Peyer's patch (tissue), 4 donors: ENCODE data around the gene CGB7. TPM values are rescaled to one million over a fixed set of nuclear protein-coding genes. Genes with fewer than 3 reads are reported as not detected.
"Not testable (repeated sequence)": the region's sequence is repeated elsewhere in the genome, so short reads cannot be mapped to it uniquely, and the experiment has no call there.

Source experiments
- DNase-seq, 3 donors: peaks; one replicate each; pipeline ENCODE4 v3.0.0-alpha.2; 2017 to 2019
- H3K27ac ChIP-seq, 4 donors: fragments of 200-600 bp; sonication (generic); one replicate each; pipeline ENCODE4 v1.5.1; 2016 to 2019
- H3K27me3 ChIP-seq, 2 donors: fragments of 200-600 bp; sonication (generic); one replicate each; pipeline ENCODE4 v1.5.1; 2019
- H3K36me3 ChIP-seq, 3 donors: fragments of 200-600 bp; sonication (generic); one replicate each; pipeline ENCODE4 v1.5.1; 2016 to 2019
- H3K4me1 ChIP-seq, 4 donors: fragments of 200-600 bp; sonication (generic); one replicate each; pipeline ENCODE4 v1.5.1; 2016 to 2019
- H3K4me3 ChIP-seq, 4 donors: fragments of 200-600 bp; sonication (generic); 1 replicate in 3 of 4; 2 replicates in 1 of 4; pipeline ENCODE4 v1.5.1; 2016 to 2019; ENCODE audit warnings: mild to moderate bottlenecking in 1 of 4
- H3K9me3 ChIP-seq, 4 donors: fragments of 200-600 bp; sonication (generic); one replicate each; pipeline ENCODE4 v1.5.1; 2016 to 2019; ENCODE audit warnings: mild to moderate bottlenecking in 1 of 4
- CTCF ChIP-seq, 6 experiments: fragments of 450-650 bp in 4 of 6; fragments of 200-600 bp in 2 of 6; sonication (generic) in 1 of 6; IDR thresholded peaks; one replicate each; pipeline ENCODE4 v1.5.1; 2017 to 2019; ENCODE audit warnings: antibody characterized with exemption in 6 of 6, mild to moderate bottlenecking in 3 of 6, moderate library complexity in 1 of 6
- POLR2A ChIP-seq, 2 donors: fragments of 450-650 bp; IDR thresholded peaks; one replicate each; pipeline ENCODE4 v1.5.1; 2017; ENCODE audit warnings: antibody characterized with exemption in 2 of 2, mild to moderate bottlenecking in 2 of 2, moderate library complexity in 2 of 2
- total RNA-seq, 4 donors: library from RNA; depleted of rRNA; stranded (reverse); fragments of >200 nt; gene quantifications; one replicate each; pipeline ENCODE4 v1.1.0, GENCODE V29; 2016

CGB7 gene
- total RNA-seq, 4 donors from 2014 or later: not detected

GRCh38 chr19:49042177-49042576 lies 15.4 kb downstream of the CGB7 start:
- no peak overlapping the region for H3K27ac ChIP-seq
- H3K9me3 ChIP-seq: no peaks in the 10 kb centered on the region
- TF ChIP-seq CTCF (IDR thresholded peaks at IDR 0.05): no peak
- no peak for TF ChIP-seq POLR2A (IDR thresholded peaks at IDR 0.05)
- H3K4me1 ChIP-seq: no peaks in the 10 kb centered on the region
- H3K27me3 ChIP-seq: no peaks in the 10 kb centered on the region
- DNase-seq: no peak
- no peak overlapping the region for H3K4me3 ChIP-seq
- no peaks in the 10 kb centered on the region for H3K36me3 ChIP-seq

GRCh38 chr19:49039736-49040135 lies 17.8 kb downstream of the CGB7 start:
- H3K9me3 ChIP-seq, H3K4me3 ChIP-seq, DNase-seq, H3K27me3 ChIP-seq, H3K36me3 ChIP-seq, H3K4me1 ChIP-seq, H3K27ac ChIP-seq: not testable (repeated sequence)

- not testable (repeated sequence) for H3K27ac ChIP-seq, H3K9me3 ChIP-seq, H3K27me3 ChIP-seq, H3K36me3 ChIP-seq, H3K4me3 ChIP-seq, H3K4me1 ChIP-seq, DNase-seq
Observed at GRCh38 chr19:49038557-49039276, 18.8 kb downstream of the CGB7 start.

- H3K27me3 ChIP-seq, H3K4me3 ChIP-seq, H3K4me1 ChIP-seq, H3K27ac ChIP-seq, DNase-seq, H3K36me3 ChIP-seq, H3K9me3 ChIP-seq: not testable (repeated sequence)
Observed at GRCh38 chr19:49038111-49038510, 19.4 kb downstream of the CGB7 start.

GRCh38 chr19:49036815-49037214 lies 20.7 kb downstream of the CGB7 start, which contains the start of gene CGB1:
CGB1 (minus strand) TSS chr19:49036895; CDS start chr19:49036711, 184 bp downstream.
- H3K4me1 ChIP-seq, H3K27me3 ChIP-seq, H3K9me3 ChIP-seq, DNase-seq, H3K36me3 ChIP-seq, H3K4me3 ChIP-seq, H3K27ac ChIP-seq: not testable (repeated sequence)
- peak in 3 of 6 experiments; percentile 13 to 25 (median 24) for TF ChIP-seq CTCF (IDR thresholded peaks at IDR 0.05)

GRCh38 chr19:49031642-49032301 lies 25.8 kb downstream of the CGB7 start, which contains the start of gene CGB2:
CGB2 (plus strand) TSS chr19:49031890; CDS start chr19:49032096, 206 bp downstream.
- DNase-seq: peak in 1 of 3 donors; percentile 50
- not testable (repeated sequence) for H3K36me3 ChIP-seq, H3K4me3 ChIP-seq, H3K9me3 ChIP-seq, H3K27me3 ChIP-seq, H3K27ac ChIP-seq, H3K4me1 ChIP-seq
- peak in 4 of 6 experiments; percentile 23 to 42 (median 29) for TF ChIP-seq CTCF (IDR thresholded peaks at IDR 0.05)

GRCh38 chr19:49030323-49030722 lies 27.2 kb downstream of the CGB7 start:
- not testable (repeated sequence) for H3K4me1 ChIP-seq, H3K4me3 ChIP-seq, DNase-seq, H3K9me3 ChIP-seq, H3K27me3 ChIP-seq, H3K36me3 ChIP-seq, H3K27ac ChIP-seq

GRCh38 chr19:49029749-49030148 lies 27.8 kb downstream of the CGB7 start:
- DNase-seq, H3K27ac ChIP-seq, H3K27me3 ChIP-seq, H3K4me1 ChIP-seq, H3K36me3 ChIP-seq, H3K9me3 ChIP-seq, H3K4me3 ChIP-seq: not testable (repeated sequence)

- H3K27ac ChIP-seq, H3K27me3 ChIP-seq, H3K4me1 ChIP-seq, H3K4me3 ChIP-seq, H3K36me3 ChIP-seq, DNase-seq, H3K9me3 ChIP-seq: not testable (repeated sequence)
Observed at GRCh38 chr19:49028686-49029085, 28.9 kb downstream of the CGB7 start.

- H3K4me3 ChIP-seq, DNase-seq, H3K27ac ChIP-seq, H3K27me3 ChIP-seq, H3K36me3 ChIP-seq, H3K4me1 ChIP-seq, H3K9me3 ChIP-seq: not testable (repeated sequence)
Observed at GRCh38 chr19:49025599-49025998, 31.9 kb downstream of the CGB7 start.

- not testable (repeated sequence) for H3K36me3 ChIP-seq, H3K27ac ChIP-seq, H3K9me3 ChIP-seq, H3K27me3 ChIP-seq, H3K4me1 ChIP-seq, DNase-seq, H3K4me3 ChIP-seq
Observed at GRCh38 chr19:49025088-49025487, 32.5 kb downstream of the CGB7 start.

GRCh38 chr19:49024233-49024632 lies 33.3 kb downstream of the CGB7 start, which contains the start of gene CGB3:
CGB3 (minus strand) TSS chr19:49024333; CDS start chr19:49023971, 362 bp downstream.
- not testable (repeated sequence) for DNase-seq, H3K27me3 ChIP-seq, H3K4me1 ChIP-seq, H3K9me3 ChIP-seq, H3K36me3 ChIP-seq, H3K27ac ChIP-seq, H3K4me3 ChIP-seq
